ENCODE results near the gene CTDSP2.
"Not testable (repeated sequence)": the region's sequence is repeated elsewhere in the genome, so short reads cannot be mapped to it uniquely, and the experiment has no call there.

CTDSP2 gene

DNA sequence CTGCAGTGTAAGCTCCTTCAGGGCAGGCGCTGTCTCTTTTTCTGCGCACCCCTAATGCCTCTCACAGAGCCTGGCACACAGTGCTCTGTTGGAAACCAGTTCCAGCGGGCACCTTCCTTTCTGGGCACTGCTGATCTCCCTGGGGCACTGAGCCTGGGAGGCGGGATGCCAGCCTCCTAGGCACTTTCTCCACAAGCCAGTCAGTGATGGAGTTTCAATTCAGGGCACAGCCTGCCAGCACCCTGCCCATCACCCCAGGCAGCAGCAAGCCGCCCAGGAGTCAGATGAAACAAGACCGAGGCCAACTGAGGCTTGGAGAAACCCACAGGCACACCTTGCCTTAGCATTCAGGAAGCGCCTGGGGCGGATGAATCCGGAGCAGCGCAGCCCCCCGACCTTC is 5.7 kb upstream of the CTDSP2 start:
- no peak for DNase-seq

- no peak for DNase-seq
Measured at GRCh38 chr12:57851552-57851951, 5.0 kb upstream of the CTDSP2 start.

DNA sequence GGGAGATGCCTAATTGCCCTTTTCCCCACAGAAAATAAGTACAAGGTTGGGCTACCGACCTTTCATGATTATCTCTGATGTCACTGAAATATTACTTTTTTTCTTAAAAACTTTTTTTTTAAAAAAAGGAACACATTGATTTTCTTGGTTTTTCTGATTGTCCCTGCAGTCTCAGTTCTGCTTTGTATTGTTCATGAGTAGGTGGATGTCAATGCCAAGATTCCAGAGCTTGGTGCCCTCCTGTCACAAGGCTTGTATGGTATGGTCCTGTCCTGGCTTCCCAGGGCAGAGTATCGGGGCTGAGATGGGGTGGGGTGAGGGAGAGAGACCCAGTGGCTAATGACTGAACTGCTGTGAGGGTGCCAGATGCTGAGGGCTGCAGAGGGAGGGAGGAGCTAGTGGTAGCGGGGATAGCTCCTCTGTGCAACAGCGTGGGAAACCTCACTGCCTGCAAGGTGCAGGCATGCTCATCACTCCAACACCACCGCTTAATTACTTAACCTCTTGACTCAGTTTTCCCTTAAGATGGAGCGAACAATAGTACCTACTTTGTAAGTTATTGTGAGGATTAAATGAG is 4.4 kb upstream of the CTDSP2 start:
- DNase-seq: no peak

- not testable (repeated sequence) for DNase-seq
Measured at GRCh38 chr12:57849447-57849846, 2.9 kb upstream of the CTDSP2 start.

DNA sequence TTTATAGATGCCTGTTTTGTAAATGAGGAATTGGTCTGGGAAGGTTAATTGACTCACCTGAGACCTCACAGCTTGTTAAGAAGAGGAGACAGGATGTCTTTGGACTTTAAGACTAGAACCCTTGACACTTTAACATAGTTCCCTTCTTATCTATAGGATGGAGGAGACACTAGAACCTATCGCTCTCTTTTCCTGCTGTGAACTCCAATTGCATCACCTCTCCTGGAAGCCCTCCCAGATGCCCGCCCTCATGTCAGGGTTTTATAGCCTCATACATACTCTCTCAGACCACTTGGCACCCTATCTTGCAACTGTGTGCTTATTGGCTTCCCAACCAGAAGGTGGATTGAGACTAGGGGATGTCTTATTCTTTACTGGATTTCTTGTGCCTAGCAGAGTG is 2.5 kb upstream of the CTDSP2 start:
- no peak for DNase-seq

DNA sequence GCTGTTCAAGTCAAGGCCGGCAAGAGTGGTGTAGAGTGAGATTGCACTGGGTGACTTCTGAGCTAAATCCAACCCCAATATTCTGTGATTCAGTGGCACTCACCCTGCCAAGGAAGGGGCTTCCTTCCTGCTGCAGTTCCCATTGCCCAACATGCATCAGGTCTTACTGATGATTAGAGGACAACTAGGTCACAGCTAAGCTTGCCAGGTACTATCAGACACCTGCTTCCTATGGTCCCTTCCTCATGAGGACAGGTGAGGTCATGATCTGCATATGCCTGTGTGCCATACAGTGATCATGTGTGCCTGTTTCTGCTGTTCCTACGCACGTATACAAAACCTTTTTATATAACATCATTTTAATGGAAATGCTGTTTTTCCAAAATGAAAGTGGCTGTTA is 1.7 kb upstream of the CTDSP2 start:
- DNase-seq: no peak

DNA sequence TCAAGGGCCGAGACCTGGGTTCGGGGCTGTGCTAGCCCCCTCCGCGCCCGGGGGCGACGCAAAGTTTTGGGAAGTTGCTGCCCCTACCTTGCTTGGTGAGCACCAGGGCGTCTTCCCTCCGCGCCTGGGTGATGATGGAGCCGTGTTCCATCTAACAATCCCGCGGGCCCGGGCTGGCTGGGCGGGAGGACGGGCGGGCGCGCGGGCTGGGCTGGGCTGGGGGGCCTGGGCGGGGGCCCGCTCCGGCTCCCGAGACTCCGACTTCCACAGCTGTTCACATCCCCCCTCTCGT is 298 bp downstream of the CTDSP2 start:
- DNase-seq: peak; percentile 29

GRCh38 chr12:57845478-57846284 is 848 bp downstream of the CTDSP2 start:
- DNase-seq: peak; percentile 40

DNA sequence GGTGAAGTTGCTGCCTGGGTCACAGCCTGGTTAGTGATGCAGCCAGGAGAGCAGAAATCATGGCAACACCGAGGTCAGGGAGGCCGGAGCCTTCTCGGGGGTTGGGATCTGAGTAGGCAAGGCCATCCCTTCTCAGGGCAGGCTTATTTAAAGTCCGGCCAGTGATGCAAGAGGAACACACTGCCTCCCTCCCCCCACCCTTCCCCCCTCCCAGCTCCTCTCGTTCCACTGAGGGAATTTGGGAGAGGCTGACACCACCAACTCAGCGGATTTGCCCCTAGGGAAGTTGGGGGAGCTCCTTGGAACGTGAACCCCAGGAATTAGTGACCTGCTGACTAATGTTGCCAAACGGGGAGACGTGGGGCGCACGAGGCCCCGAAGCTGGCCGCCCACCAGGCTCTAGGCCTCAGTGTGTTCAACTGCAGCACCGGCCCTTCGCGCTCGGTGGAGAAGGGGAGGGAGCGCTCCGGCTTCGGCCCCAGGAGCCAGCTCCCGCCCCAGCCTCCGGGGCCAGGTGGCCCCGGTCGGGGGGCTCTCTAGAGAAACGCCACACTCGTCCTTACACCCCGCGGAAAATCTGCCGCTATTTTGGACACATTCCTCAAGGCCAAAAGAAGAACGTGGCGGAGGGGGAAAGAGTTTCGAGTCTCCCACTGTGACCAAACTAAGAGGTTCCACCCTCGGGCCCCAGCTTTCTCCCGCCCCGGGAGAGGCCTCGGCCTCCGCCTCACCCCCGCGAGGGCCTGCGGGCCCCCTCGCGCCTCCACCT is 1.6 kb downstream of the CTDSP2 start:
- DNase-seq: no peak

DNA sequence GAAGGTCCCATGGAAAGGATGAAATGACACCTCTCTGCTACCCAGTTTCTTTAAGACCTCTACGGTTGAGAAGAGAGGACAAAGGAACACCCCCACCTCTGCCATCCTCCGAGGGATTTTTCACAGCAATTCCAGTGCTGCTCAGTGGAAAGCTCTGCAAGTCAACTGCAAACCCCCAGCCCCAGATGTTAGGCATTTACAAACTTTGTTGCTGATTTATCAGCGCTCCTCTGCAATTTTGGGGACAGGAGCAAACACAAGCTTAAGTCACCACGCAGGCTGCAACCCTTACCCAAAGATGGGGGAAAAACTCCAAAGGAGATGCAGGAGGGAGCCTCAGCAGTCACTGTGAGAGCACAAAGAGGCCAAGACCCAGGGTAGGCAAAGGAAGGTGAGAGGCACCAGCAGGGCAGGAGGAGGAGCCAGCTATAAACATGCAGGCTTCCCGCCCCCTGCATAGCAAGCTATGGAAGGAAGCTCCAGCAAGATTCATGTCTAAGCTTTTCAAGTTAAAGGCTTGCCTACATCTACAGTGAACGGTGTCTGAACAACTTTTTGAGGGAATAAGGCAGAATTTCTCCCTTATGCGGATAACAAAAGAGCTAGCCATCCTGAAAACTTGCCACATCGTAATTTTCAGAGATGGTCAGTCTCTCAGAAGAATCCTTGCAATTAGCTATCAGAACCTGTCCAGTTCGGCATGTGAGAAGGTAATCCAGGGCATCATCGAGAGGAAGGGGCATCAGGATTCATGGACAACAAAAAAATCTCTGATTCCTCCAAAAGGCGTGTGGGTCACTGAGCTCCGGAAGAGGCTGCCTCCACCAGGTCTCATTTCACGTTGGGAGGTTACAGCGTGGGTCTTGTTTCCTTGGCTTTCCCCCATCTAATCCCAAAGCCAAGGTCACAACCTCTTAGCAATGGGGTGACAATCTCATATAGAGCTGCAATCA is 3.9 kb downstream of the CTDSP2 start:
- no peak for DNase-seq

GRCh38 chr12:57841445-57841844 is 5.1 kb downstream of the CTDSP2 start:
- no peak for DNase-seq

DNA sequence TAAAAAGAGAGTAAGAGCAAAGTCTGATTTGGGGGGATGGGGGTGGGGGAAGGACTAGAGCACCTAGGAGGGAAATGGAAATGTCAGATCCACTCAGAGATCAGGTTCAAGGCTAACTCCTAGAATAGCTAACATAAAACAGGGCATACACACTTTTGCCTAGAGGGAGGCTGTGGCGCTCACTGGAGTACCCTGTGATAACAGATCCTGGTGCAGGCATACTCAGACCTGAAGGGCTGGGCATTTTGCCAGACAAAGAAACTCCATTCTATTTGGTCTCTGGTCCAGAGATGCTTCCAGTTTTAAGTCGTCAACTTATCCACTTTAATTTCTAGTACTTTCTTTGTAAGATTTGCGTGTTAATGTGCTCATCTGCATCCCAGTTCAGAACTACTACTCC is 5.8 kb downstream of the CTDSP2 start:
- DNase-seq: no peak

GRCh38 chr12:57839996-57840395 is 6.5 kb downstream of the CTDSP2 start:
- DNase-seq: no peak

- DNase-seq: no peak
Measured at GRCh38 chr12:57838594-57839302, 7.8 kb downstream of the CTDSP2 start.

DNA sequence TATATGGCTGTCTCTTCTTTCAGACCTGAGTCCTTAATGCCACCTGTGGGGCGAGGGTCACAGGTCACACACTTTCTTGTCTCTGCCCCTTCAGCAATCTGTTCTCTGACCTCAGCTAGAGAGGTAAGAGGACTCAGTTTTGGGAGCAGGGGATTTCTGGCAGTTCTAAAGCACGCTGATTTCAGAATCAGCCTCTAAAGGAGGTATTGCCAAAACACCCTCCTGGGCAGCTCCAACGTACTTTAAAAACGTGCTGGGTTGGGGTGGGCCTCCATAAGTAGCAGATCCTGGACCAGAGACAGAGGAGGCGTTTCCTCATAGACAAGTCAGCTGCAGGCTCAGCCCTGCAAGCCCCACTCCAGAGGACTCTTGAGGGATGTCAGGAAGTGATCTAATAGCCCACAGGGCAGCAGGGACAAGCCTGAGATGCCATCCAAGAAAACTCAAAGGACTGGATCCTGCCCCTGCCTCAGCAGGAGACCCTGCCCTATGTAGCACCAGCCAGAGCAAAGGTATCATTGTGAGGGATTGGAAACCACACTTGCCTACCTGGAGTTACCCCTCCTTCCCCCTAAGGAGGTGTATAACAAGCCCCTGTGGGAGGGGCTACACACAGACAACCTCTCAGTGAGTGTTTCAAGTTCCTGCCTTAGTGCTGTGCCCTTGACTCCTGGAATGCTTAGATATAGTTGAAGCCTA is 8.5 kb downstream of the CTDSP2 start:
- no peak for DNase-seq

- no peak for DNase-seq
Measured at GRCh38 chr12:57836442-57837375, 9.8 kb downstream of the CTDSP2 start.

GRCh38 chr12:57835366-57836288 is 10.9 kb downstream of the CTDSP2 start:
- no peak for DNase-seq

GRCh38 chr12:57834086-57834876 is 12.2 kb downstream of the CTDSP2 start:
- no peak for DNase-seq

DNA sequence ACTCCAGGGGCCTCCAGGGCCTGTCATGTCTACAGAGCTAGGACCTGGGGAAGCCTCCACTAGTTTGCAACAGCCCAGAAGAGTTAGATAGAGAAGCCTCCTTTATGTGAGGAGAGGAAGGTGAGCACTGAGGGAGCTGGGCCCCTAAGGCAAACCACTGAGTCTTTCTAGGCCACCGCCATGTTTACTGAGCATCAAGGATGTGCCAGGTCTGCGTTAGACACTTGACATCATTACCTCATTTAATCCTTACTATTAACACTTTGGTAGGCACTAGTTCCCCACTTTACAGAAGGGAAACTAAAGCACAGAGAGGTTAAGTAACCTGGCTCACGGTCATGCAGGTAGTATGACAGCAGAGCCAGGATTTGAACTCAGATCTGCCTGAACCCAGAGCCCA is 12.9 kb downstream of the CTDSP2 start:
- no peak for DNase-seq

Data from activated effector memory CD4-positive, alpha-beta T cell treated with Interleukin-2 at 50 U/mL for 16 hours (primary cell).